Central memory CD8-positive, alpha-beta T cell (primary cell): Measurements from ENCODE around the gene C17orf114.

Experiments
- ATAC-seq: fragments of 150-1000 bp; cut with Tn5 transposase; replicated peaks from 2 replicates; pipeline ENCODE4 v1.10.0; 2022; ENCODE audit warnings: mild to moderate bottlenecking, moderate FRiP score, moderate number of reproducible peaks; ENCODE audit not compliant: poor library complexity, severe bottlenecking; ENCODE audit errors: extremely low read depth
- DNase-seq, 2 donors: peaks; one replicate each; pipeline ENCODE4 v3.0.0; 2021; ENCODE audit warnings: low spot score in 2 of 2
- H3K27ac Mint-ChIP-seq: one replicate; pipeline ENCODE4 v1.8.0; 2022; ENCODE audit warnings: low read depth, mild to moderate bottlenecking, moderate library complexity, mixed read lengths
- H3K27me3 Mint-ChIP-seq: one replicate; pipeline ENCODE4 v1.8.0; 2022; ENCODE audit warnings: mixed read lengths
- H3K36me3 Mint-ChIP-seq: one replicate; pipeline ENCODE4 v1.8.0; 2022; ENCODE audit warnings: mild to moderate bottlenecking, moderate library complexity, mixed read lengths; ENCODE audit not compliant: insufficient read depth
- H3K4me1 Mint-ChIP-seq: one replicate; pipeline ENCODE4 v1.8.0; 2022; ENCODE audit warnings: mixed read lengths
- H3K4me3 Mint-ChIP-seq: one replicate; pipeline ENCODE4 v1.8.0; 2022; ENCODE audit warnings: mild to moderate bottlenecking, moderate library complexity, mixed read lengths
- H3K9me3 Mint-ChIP-seq: one replicate; pipeline ENCODE4 v1.8.0; 2022; ENCODE audit warnings: mixed read lengths

C17orf114 gene

DNA sequence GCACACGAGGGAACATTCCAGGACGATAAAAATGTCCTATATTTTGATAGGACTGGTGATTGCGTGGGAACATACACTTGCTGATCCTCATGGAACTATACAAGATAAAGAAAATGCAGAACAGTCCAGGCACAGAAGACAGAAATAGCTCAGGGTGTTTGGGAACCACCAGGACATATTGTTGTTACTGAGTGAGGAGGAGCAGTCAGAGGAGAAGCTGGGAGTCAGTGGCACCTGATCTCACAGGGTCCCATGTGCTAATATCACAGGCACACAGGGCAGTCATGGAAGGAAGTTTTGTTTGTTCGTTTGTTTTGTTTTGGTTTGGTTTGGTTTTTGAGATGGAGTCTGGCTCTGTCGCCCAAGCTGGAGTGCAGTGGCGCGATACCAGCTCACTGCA is 10.6 kb upstream of the C17orf114 start:
- H3K27ac Mint-ChIP-seq, result no peak overlapping the region
- peaks cover 2% of the 10 kb centered on the region for H3K36me3 Mint-ChIP-seq
- H3K4me1 Mint-ChIP-seq, result peaks cover 11% of the 10 kb centered on the region
- ATAC-seq (no peak), DNase-seq (no peak)
- H3K4me3 Mint-ChIP-seq, result no peak overlapping the region
- no peaks in the 10 kb centered on the region for H3K27me3 Mint-ChIP-seq
- H3K9me3 Mint-ChIP-seq, result no peaks in the 10 kb centered on the region

DNA sequence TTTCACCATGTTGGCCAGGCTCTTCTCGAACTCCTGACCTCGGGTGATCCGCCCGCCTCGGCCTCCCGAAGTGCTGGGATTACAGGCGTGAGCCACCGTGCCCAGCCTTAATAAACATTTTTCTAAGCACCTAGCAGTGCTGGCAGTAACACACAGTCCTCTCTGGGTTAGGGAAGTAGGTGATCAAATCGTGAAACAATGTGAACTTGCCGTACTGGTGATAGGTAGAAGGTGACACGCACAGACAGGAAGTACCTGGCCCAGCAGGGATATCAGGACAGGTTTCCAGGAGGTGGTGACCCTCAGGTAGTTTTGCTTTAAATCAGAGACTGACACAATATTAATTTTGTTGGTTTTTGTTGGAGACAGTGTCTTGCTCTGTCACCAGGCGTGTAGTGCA is 9.3 kb upstream of the C17orf114 start:
- Mint-ChIP-seq H3K9me3 (no peaks in the 10 kb centered on the region), H3K4me1 (peaks cover 11% of the 10 kb centered on the region), H3K27ac (no peak overlapping the region), H3K36me3 (peaks cover 2% of the 10 kb centered on the region), H3K4me3 (no peak overlapping the region), H3K27me3 (no peaks in the 10 kb centered on the region)
- ATAC-seq (no peak), DNase-seq (no peak)

DNA sequence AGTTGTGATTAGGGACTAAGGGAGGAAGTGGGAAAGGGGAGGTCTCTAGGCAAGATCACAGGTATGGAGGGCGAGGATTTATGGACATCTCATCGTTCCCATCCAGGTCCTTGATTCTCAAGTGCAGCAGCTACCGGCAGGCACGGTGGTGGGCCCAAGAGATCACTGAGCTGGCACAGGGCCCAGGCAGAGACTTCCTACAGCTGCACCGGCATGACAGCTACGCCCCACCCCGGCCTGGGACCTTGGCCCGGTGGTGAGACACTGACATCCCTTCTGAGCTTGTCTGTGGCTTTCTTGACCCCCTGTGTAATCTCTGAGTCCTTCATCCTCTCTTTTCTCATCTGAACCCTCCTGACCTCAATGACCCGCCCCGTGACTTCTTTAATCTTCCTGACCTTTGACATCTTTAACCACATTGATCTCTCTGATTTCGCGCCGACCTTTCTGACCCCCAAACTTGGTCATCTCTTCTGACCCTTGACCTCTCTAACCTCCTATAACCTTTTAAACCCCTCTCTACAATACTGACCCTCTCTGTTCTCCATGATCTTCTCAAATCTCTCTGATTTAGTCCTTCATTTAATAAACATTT is 8.7 kb upstream of the C17orf114 start:
- ATAC-seq, result no peak

DNA sequence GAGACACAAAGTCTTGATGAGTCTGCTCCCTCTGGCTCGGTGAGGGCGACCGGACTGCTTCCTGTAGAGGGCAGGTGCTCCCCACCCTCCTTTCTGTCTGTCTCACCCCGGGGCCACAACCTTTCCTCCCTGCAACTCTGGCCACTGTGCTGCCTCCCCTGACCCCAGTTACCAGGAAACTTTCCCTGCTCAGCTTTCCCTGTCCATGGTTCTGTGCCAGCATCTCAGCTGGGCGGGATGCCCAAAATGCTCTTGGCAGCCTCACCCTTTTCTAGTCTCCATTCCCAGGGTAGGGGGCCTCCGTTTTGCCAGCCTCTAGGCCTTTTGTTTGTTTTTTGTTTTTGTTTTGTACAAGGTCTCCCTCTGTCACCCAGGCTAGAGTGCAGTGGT is 6.2 kb upstream of the C17orf114 start:
- Mint-ChIP-seq H3K27me3 (no peaks in the 10 kb centered on the region), H3K4me3 (peak overlapping the region; percentile 77), H3K36me3 (peaks cover 2% of the 10 kb centered on the region), H3K27ac (no peak overlapping the region), H3K4me1 (peaks cover 15% of the 10 kb centered on the region), H3K9me3 (no peaks in the 10 kb centered on the region)
- no peak for ATAC-seq
- no peak for DNase-seq

More for the DNA sequence above, 8.7 kb upstream of the C17orf114 start:
- Mint-ChIP-seq H3K36me3 (peaks cover 2% of the 10 kb centered on the region), H3K9me3 (no peaks in the 10 kb centered on the region), H3K27me3 (no peaks in the 10 kb centered on the region), H3K27ac (no peak overlapping the region), H3K4me1 (peaks cover 15% of the 10 kb centered on the region), H3K4me3 (no peak overlapping the region)
- no peak for DNase-seq

DNA sequence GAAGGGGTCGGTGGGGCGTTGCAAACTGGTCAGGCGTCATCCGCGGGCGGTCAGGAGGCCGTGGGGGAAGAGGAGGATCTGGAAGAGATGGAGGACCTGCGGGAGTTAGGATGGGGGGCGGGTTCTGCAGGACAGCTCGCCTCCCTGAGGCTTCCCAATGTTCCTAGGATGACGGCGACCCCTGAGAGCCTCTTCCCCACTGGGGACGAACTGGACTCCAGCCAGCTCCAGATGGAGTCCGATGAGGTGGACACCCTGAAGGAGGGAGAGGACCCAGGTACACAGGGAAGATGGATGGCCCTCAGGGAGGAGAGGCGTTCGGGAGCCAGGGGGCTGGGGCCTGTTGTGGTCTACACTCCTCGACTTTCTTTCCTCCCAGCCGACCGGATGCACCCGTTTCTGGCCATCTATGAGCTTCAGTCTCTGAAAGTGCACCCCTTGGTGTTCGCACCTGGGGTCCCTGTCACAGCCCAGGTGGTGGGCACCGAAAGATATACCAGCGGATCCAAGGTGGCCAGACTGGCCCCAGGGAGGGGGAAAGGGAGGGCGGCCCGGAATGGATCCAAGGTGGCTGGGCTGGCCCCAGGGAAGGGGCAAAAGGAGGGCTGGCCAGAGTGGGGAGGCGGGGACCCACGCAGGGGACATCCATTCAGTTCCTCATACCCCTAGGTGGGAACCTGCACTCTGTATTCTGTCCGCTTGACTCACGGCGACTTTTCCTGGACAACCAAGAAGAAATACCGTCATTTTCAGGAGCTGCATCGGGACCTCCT is 5.7 kb upstream of the C17orf114 start:
- Mint-ChIP-seq H3K36me3 (peaks cover 2% of the 10 kb centered on the region), H3K4me3 (peak overlapping the region; percentile 77), H3K4me1 (peaks cover 15% of the 10 kb centered on the region), H3K27ac (peak overlapping the region; percentile 49), H3K9me3 (no peaks in the 10 kb centered on the region), H3K27me3 (no peaks in the 10 kb centered on the region)
- DNase-seq (no peak), ATAC-seq (no peak)

DNA sequence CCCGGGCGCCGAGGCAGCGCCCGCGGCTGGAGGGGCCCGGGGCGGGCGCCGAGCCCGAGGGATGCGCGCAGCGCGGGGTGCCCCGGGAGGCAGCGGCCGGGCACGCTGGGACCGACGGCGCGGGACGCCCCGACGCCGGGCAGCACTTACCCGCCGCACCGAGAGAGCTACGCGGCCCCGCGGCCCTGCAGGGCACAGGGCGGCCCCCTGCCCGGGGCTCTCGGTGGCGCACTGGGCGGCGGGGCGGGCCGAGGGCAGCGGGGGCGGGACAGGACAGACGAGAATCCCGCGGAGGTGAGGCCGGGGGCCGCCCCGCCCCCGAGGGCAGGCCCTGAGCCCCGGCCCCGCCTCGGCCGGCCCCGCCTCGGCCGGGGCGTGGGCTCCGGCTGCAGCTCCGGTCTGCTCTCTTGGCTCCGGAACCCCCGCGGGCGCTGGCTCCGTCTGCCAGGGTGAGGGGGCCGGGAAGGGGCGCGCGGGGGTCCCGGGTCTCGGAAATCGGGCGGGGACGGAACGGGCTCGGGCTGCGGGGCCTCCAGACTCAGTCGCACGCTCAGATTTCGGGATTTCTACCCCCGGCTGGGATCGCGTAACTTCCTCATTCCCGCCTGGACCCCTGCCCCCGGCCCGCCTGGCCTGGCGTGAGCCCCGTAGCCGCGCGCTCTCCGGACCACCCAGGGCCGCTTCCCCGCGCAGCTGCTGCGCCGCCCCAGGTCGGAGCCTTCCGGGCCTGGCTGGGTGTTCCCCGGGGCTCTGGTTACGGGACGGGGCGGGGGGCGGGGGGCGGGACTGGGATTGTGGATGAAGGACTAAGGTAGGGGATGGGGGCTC is 4.9 kb upstream of the C17orf114 start, which contains the start of gene PLD2:
TSS of gene PLD2 (plus strand) at position 376 of the 828 bp plus-strand sequence. CDS start 621 bp downstream, outside the sequence.
- no peaks in the 10 kb centered on the region for H3K27me3 Mint-ChIP-seq

DNA sequence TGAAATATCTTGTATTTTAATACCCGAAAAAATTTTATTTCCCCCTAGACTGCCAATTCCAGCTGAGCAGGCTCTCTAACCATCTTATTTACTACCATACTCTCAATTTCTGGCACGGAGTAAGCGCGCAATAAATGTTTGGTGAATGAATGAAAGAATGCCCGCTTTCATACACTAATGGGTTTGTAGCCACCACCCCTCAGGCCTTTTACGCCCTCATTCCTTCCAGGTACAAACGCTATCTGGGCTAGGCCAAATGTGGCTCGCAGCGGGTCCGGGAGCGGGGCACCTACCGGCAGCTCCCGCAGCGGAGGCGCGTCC is 4.3 kb upstream of the C17orf114 start:
- ATAC-seq (peak; percentile 22), DNase-seq (no peak)
- H3K27ac Mint-ChIP-seq, result no peak overlapping the region
- peaks cover 2% of the 10 kb centered on the region for H3K36me3 Mint-ChIP-seq
- no peaks in the 10 kb centered on the region for H3K27me3 Mint-ChIP-seq
- H3K4me3 Mint-ChIP-seq, result peak overlapping the region; percentile 64
- H3K4me1 Mint-ChIP-seq, result peaks cover 15% of the 10 kb centered on the region
- H3K9me3 Mint-ChIP-seq, result no peaks in the 10 kb centered on the region

More for the DNA sequence above, 4.9 kb upstream of the C17orf114 start, which contains the start of gene PLD2:
- Mint-ChIP-seq H3K27ac (peak within 1 kb of the TSS; percentile 49), H3K9me3 (no peaks in the 10 kb centered on the region), H3K36me3 (peaks cover 2% of the 10 kb centered on the region), H3K4me3 (peak within 1 kb of the TSS; percentile 77), H3K4me1 (peaks cover 15% of the 10 kb centered on the region)
- peak; percentile 64 to 66 for DNase-seq
- peak; percentile 98 for ATAC-seq

DNA sequence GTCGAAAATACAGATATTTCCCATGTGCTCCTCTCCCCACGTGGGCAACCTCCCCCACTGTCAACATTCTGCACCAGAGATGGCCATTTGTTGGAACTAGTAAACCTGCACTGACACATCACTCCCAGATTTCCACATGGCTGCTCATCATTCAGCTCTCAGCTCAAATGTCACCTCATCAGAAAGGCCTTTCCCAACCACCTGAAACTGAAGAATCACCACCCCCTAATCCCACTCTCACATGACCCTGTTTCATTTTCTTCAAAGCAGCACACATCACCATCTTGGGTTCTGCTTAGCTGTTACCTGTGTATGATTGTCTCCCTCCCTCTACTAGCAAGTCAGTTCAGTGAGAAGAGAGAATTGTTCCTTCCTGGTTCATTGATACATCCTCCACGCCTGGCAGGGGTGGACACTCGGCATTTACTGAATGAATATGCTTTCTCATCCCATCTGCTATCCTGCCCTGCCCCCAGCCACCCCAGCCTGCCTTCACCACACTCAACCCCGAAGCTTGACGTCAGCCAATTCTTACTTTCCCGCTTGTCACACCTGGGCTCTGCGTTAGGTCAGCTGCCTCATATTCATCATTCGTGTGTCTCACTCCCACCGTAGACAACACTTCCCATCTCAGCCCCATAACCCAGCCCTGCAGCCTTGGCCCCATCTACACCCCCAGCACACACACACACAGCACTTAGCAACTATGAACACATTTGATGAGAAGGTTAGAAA is 1.5 kb downstream of the C17orf114 start:
- Mint-ChIP-seq H3K9me3 (no peaks in the 10 kb centered on the region), H3K27me3 (no peaks in the 10 kb centered on the region), H3K4me1 (peaks cover 12% of the 10 kb centered on the region), H3K36me3 (peaks cover 19% of the 10 kb centered on the region), H3K27ac (no peak overlapping the region), H3K4me3 (no peak overlapping the region)
- DNase-seq, result no peak
- ATAC-seq, result no peak

DNA sequence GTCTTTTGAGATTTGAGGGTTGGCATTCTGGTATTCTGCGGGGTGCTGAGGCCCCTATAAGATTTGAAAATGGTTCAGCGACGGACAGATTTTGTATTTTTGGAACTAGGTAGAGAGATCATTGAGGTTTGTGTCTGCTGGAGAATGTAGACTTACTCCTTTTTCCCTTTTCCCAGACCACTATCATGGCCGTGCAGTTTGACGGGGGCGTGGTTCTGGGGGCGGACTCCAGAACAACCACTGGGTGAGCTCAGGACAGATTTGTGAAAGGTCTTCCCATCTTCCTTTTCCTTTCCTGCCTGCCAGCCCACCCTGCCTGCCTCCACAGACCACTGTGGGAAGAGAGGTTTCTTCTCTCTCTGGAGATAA is 5.6 kb downstream of the C17orf114 start:
- Mint-ChIP-seq H3K4me1 (peaks cover 13% of the 10 kb centered on the region), H3K27me3 (no peaks in the 10 kb centered on the region), H3K4me3 (peak overlapping the region; percentile 99), H3K36me3 (peaks cover 19% of the 10 kb centered on the region), H3K27ac (peak overlapping the region; percentile 96), H3K9me3 (no peaks in the 10 kb centered on the region)
- ATAC-seq (no peak), DNase-seq (no peak)

DNA sequence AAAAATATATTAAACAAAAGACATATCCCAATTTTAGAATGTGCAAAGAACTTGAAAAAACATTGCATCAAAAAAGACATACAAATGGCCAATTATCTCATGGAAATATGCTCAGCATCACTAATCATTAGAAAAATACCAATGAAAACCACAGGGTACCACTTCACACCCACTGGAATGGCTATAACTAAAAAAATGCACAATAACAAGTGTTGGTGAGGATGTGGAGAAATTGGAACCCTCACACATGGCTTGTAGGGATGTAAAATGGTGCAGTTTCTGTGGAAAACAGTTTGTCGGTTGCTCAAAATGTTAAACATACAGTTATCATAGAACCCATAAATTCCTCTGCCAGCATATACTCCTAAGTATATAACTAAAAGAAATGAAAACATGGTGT is 7.0 kb downstream of the C17orf114 start:
- no peaks in the 10 kb centered on the region for H3K9me3 Mint-ChIP-seq
- no peaks in the 10 kb centered on the region for H3K27me3 Mint-ChIP-seq
- no peak for DNase-seq
- no peak overlapping the region for H3K27ac Mint-ChIP-seq
- H3K36me3 Mint-ChIP-seq, result peaks cover 21% of the 10 kb centered on the region
- no peak for ATAC-seq
- H3K4me1 Mint-ChIP-seq, result peaks cover 26% of the 10 kb centered on the region
- H3K4me3 Mint-ChIP-seq, result peak overlapping the region; percentile 99

DNA sequence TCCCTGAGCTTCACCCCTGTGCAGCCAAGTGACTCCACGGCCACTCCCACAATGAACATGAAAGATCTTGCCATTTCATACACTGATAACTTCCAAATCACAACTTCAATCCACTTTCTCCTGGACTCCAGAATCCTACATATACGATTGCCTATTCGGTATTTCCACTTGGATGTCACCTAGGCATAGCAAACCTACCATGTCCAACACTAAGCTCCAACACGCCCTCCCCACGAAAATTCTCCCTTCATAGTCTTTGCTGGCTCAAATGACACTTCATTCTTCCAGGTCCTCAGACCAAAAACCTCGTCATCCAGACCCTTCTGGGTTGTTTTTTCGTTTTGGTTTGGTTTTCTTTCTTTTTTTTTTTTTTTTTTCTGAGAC is 11.4 kb downstream of the C17orf114 start:
- peaks cover 6% of the 10 kb centered on the region for H3K36me3 Mint-ChIP-seq
- H3K4me3 Mint-ChIP-seq, result peak overlapping the region; percentile 86
- no peak for ATAC-seq
- H3K27ac Mint-ChIP-seq, result peak overlapping the region; percentile 83
- no peak for DNase-seq
- no peaks in the 10 kb centered on the region for H3K9me3 Mint-ChIP-seq
- H3K27me3 Mint-ChIP-seq, result peaks cover 13% of the 10 kb centered on the region
- peaks cover 25% of the 10 kb centered on the region for H3K4me1 Mint-ChIP-seq

DNA sequence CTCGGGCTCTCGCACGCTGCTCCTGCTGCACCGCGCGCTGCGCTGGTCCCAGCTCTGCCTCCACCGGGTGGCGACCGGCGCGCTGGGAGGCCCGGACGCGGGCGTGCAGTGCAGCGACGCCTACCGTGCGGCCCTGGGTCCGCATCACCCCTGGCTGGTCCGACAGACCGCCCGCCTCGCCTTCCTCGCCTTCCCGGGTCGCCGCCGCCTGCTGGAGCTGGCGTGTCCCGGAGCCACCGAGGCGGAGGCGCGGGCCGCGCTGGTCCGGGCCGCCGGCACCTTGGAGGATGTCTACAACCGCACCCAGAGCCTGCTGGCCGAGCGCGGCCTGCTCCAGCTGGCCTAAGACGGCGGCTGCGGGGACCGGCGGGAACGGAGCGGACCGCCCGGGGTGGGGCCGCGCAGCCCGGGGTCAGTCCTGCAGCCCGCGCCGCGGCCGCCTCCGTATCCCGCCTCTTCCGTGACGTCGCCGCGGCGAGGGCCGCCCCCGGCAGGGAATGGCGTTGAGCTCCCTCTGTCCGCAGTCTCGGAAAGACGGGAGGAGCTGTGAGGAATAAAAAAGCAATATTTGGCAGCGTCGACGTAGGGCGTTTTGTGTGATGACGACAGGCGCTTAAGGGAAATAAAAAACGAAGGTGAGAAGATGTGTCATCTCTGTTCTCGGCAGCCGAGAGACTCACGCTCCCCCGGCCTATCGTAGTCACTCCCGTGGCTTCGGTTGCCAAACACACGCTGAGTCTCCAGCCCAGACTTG is 12.0 kb downstream of the C17orf114 start:
- Mint-ChIP-seq H3K4me3 (peak overlapping the region; percentile 86), H3K27ac (peak overlapping the region; percentile 83), H3K27me3 (peaks cover 19% of the 10 kb centered on the region), H3K9me3 (no peaks in the 10 kb centered on the region), H3K36me3 (peaks cover 6% of the 10 kb centered on the region), H3K4me1 (peaks cover 30% of the 10 kb centered on the region)
- DNase-seq, result peak; percentile 69 to 71
- peak; percentile 84 for ATAC-seq
